GM18858 (cell line): ENCODE measurements around the gene PDSS1.
"Not testable (repeated sequence)": the region's sequence is repeated elsewhere in the genome, so short reads cannot be mapped to it uniquely, and the experiment has no call there.

ENCODE experiments used
- ATAC-seq: cut with Tn5 transposase; IDR thresholded peaks from one replicate; pipeline ENCODE4 v1.9.1; 2021; ENCODE audit not compliant: unreplicated experiment

Gene PDSS1, protein sequence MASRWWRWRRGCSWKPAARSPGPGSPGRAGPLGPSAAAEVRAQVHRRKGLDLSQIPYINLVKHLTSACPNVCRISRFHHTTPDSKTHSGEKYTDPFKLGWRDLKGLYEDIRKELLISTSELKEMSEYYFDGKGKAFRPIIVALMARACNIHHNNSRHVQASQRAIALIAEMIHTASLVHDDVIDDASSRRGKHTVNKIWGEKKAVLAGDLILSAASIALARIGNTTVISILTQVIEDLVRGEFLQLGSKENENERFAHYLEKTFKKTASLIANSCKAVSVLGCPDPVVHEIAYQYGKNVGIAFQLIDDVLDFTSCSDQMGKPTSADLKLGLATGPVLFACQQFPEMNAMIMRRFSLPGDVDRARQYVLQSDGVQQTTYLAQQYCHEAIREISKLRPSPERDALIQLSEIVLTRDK

DNA sequence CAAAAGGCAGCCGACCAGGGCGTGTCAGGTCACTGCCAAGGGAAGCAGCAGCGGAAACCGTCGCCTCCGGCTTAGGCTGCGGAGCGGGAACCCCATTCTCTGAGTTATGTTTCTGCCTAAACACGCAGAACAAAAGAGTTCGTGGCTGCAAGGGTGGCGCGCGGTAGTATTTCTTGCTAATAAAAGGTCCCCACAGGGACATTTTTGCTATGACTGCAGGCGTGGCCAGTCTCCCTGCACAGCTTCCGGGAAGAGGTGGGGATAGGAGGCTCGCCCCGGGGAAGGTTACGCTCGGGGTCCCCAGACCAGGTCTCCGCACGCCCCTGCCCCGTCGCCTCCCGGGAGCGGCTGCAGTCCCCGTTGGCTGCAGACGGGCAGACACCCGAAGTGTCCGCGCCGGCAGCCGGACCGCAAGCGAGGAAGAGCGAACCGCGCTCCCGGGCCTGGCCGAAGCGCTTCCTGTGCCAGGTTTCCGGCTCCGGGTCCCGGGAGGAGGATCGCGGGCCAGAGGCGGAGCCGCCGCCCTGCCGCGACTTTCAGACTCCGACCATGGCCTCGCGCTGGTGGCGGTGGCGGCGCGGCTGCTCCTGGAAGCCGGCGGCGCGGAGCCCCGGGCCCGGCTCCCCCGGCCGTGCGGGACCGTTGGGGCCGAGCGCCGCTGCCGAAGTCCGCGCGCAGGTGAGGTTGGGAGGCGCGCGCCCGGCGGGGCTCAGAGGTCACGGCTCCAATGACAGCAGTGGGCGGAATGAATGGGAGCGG lies at the start of gene PDSS1:
Gene PDSS1 (plus strand): TSS at position 539 of the 759 bp plus-strand sequence. CDS start 11 bp downstream, at position 550.
- peak; percentile 75 for ATAC-seq

DNA sequence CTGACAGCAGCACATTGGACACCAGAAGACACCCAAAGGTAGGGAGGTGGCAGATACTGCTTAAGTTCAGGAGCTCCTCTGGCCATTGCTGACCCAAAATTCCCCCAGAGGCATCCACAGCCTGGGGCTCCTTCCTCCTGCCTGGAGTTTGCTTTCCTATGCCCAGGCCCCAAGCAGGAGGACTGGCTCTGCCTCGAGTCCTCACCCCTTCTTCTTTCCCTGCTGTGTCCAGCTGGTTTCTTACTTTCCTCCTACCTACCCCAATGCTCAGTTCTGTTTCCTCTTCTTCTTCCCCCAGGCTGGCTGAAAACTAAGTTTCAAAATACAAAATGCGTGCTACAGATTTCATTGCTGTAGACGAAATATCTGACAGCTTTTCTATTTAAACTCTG lies 49.3 kb upstream of the PDSS1 start:
- ATAC-seq, result not testable (repeated sequence)

DNA sequence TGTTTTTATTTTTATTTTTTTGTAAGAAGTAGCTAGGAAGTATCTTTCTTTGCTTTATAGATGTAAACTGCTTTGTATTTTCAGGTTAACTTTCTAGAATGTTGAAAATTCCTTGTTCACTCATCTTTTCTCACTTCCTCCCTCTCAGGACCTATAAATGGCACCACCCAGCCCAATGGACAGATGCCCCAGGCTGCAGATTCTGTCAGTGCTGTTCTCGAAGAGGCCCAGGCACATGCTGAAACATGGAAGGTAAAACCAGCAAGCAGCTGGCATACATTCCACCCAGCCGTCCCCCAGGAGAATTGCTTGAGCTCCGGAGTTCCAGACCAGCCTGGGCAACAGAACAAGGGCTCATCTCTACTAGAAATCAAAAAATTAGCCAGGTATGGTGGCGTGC lies 47.1 kb upstream of the PDSS1 start:
- ATAC-seq, result no peak

DNA sequence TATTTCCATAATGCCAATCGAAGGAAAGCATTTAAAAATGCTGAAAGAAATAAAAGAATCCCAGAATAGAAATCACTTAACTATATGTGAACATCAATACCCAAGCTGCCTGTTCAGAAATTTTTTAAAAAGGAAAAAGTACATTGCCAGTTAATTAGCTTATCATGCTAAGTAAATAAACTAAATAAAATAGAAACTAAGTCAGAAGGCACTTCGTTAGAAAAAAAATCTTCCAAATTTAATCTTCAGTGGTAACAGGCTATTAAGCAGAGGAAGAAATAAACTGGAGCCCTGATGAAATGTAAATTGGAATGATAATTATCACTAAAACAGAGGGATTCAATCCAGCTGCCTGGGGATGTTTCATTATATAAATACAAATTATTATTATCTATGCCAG lies 46.0 kb upstream of the PDSS1 start:
- ATAC-seq, result not testable (repeated sequence)

DNA sequence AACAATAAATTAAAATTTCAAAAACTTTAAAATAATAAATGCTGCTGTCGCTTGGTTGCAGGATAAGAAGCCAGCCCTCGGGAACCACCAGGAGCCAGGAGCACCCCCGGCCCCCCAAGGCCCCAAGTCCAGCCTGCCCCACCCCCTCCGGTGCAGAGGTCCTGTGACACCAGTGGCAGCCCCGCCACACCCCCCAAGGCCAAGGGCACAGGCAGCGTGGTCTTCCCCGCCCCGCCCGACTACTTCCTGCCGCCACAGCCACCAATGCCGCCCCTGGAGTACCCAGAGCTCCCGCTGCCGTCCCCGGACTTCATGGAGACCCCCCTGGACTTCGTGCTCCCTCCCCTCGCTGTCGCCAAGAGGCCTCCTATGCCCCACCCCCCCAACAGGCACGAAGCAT lies 44.5 kb upstream of the PDSS1 start:
- no peak for ATAC-seq

DNA sequence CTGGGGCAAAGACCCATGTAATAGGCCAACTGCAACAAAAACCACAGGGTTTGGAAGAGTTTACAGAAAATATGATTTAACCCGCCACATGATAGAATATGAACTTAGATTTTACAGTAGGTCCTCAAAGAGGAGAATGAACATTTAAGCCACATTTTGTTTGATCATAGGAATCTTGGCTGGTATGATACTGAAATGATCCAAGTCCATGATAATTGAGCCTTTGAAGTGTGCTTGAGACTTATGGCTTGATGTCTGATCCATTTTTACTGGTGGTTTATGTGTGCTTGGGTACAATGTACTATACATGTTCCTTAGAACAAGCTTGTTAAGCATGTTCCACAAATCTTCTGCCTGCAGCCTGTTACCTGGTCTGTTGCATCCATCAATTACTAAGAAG lies 41.8 kb upstream of the PDSS1 start:
- ATAC-seq, result no peak

DNA sequence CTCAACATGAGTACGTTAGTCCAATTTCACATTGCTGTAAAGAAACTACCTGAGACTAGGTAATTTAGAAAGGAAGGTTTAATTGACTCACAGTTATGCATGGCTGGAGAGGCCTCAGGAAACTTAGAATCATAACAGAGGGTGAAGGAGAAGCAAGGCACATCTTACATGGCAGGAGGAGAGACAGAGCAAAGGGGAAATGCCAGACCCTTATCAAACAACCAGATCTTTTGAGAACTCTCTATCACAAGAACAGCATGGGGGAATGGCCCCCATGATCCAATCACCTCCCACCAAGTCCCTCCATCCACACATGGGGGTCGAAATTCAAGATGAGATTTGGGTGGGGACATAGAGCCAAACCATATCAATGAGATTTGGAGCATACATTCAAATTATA lies 34.6 kb upstream of the PDSS1 start:
- no peak for ATAC-seq

DNA sequence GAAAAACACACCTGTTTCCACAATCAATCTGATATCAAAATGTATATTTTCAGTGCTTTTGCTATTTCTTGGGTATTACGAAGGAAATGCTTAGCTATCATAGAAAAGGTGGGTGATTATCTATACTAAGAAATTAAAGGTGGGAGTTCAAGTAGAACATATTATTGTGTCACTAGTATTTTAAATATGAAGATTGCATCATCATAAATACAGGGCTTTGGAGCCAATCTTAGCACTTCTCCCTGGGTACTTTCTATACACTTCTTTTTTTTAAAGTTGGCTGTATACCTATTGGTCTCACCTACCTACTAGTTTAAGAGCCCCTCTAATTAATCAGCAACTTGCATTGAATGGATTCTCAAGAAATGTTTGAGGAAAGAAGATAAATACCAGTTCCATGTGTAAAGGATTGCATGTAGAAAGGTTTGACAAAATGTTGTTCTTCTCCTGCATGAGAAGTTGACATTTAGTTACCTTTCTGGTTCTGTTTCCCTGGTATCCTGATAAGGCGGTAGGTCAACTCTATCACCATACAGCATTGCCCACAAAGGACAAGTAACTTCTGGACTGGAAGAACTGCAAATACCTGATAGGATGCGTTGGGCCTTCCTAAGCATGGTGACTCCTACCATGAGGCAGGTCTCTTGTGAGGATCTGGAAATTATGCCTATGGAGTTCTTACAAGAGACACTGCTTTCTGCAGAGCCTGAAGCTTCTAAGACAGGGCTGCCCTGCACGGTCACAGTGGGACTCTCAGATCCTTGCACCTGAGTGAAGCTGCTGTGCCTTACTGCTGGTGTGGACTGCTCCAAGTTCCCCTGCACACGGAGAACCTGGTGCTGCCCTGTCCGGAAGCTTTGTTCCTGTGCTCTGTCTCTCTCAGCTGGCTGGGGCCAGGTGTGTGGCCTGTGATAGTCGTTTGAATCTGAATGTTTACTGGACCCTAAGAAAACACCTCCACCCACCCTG lies 32.1 kb upstream of the PDSS1 start:
- ATAC-seq, result no peak

DNA sequence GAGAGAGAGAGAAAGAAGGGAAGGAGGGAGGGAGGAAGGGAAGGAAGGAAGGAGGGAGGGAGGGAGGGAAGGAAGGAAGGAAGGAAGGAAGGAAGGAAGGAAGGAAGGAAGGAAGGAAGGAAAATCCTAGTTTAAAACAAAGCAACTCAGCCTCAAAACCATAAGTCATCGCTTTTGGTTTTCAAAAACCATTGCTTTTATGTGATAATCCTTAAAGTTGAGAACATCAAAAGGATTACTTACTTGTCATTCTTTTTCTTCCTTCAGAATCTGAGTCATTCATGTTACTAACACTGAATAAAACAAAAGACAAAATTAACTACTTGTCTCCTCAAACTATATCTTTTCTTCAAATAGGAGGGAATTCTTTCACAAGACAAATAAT lies 21.6 kb upstream of the PDSS1 start:
- ATAC-seq, result no peak

DNA sequence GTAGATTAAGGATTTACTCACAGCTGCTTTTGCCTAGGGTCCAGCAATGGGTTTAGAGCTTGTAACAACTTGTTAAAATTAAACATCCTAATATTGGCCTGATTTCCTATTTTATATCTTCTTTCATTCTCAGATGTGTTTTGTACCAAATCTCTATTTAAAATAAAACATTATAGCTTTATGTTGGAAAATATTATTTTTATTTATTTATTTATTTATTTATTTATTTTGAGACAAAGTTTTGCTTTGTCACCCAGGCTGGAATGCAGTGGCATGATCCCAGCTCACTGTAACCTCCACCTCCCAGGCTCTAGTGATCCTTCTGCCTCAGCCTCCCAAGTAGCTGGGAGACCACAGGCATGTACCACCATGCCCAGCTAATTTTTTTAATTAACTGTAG lies 17.9 kb upstream of the PDSS1 start:
- no peak for ATAC-seq

DNA sequence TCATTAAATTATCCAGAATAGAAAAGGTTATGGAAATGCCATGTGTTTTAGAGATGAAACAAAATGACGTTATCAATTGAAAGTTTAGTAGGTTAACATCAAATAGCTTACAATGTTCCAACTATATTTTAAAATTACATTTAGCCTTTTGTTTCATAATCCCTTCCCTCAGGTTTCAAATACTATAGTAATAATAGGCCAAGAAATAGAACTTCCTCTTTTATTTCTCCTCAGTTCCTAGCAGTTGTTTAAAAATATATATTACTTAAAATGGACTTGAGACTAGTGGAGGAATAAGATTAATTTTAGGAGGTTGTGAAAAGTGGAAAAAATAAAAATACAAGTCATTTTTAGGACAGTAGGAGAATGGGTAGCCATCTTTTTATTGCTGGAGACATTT lies 16.4 kb upstream of the PDSS1 start:
- ATAC-seq, result no peak

DNA sequence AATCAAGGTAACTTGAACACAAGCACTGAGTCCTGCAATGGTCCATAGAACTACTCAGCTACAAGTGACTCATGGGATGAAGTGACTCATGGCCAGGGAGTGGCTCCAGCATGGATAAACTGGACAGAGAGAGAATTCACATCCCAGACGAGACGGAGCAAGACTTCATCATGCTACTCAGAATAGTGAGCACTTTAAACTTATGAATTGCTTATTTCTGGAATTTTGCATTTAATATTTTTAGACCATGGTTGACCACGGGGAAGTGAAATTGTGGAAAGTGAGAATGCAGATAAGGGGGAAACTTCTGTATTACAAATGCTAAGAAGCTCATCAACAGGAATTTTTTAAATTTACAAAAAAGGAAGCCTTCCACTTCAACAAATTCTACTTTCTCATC lies 15.5 kb upstream of the PDSS1 start:
- ATAC-seq, result not testable (repeated sequence)

DNA sequence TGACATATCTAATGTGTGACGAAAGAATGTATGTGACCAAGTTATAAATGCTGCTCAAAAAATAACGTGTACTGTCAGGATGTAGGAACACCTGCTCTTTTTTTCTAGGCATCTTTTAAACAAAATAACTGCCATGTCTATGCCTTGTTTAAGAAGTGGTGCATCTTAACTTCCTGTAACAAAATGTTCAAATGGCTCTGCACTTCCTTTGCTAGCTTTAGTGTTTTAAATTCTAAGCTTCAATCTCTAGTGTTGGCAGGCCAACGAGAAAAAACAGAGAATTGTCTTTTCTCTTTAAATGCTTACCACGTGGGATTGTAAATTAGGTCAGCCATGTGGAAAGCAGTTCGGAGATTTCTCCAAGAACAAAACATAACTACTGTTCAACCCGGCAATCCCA lies 14.6 kb upstream of the PDSS1 start:
- no peak for ATAC-seq

DNA sequence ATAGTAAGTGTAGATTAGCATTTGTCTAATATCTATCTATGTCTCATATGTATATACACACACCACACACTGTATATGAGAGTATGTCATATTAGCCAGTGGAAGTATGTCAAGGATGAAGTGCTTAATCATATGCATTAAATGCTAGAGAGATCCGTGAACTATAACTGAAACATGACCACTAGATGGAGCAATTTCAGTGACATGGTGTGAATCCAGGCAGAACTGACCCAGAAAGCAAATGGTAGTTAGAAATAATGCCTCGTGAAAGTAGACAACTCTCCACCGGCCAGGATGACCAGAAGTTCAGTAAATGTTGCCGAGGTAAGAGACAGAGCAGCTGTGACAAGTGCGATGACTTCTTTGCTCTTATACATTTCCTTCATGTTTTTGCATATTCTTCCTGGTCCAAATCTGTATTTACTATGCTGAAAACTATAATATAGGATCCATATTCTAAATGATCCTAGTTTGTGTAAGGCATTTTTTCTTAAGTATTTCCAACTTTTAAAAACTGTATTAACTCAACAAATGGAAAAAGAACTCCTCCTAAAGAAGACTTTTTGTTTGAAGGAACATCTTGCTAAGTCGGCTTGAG lies 12.7 kb upstream of the PDSS1 start:
- ATAC-seq, result peak; percentile 90

DNA sequence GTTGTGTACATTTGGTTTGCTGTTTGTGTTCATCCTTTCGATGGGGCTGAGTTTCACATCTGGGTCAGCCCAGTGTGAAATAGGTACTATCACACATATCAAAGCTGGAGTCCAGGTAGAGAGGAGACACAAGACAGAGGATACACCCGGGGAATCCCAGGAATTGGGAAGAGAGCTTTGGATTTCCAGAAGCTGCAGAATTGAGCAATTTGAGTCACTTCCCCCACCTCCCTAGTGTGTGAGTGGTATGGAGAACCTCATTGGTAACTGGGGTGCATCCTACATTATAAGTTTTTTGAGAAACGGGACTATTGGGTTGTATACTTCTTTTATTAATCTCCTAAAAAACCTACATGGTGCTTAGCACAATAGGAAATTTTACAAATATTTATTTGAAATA lies 12.1 kb upstream of the PDSS1 start:
- ATAC-seq, result no peak

DNA sequence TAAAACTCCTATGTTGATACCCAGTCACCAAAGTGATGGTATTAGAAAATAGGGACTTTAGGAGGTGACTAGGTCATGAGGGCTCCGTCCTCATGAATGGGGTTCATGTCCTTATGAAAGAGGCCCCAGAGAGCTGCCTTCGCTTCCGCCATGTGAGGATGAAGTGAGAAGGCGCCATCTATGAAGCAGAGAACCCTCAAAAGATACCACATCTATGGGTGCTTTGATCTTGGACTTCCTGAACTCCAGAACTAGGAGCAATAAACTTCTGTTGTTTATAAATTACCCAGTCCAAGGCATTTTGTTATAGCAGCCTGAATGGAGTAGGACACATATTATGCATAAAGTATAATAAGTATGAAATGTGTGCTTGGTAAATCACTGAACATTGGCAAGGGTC lies 8.1 kb upstream of the PDSS1 start:
- no peak for ATAC-seq

DNA sequence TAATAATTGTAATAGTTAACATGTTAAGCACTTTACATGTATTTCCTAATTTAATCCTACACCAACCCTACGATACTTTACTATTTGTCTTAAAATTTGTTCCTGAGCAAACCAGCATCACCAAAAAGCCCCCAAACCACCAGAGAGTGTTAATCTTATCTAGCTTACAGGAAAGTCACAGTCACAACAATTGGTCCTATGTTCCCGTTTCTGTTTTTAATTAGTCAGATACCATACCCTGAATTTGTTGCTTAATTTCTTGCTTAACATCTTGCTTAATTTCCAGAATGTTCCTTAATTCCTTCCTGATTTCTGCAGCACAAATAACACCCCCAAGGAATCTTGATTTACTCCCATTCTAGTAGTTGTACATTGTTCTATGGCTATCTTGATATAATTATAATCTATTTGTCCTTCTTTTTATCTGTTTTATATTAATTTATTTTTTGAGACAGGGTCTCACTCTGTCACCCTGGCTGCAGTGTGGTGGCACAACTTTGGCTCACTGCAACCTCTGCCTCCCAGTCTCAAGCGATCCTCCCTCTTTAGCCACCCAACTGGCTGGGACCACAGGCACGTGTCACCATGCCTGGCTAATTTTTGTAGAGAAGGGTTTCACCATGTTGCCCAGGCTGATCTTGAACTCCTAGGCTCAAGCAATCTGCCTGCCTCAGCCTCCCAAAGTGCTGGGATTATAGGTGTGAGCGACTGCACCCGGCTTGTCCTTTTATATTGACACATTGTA lies 6.6 kb upstream of the PDSS1 start:
- ATAC-seq, result no peak

DNA sequence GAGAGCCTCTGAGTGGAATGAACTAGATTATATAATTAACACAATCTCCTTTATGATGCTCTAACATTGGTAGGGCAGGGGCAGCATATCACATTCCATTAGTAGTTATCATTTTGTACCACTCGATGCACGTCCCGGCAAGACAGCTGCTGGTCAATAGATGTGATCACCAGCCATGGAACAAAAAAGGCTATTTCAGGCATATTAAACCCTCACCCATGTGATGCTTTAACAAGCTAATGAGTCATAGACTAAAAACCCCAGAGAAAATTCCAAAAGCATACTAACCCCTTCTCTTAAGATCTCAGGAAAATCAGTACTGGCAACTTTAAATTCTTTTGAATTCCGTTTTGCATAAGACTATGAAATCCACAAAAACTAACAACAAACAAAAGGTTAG lies 3.0 kb upstream of the PDSS1 start:
- ATAC-seq, result not testable (repeated sequence)

DNA sequence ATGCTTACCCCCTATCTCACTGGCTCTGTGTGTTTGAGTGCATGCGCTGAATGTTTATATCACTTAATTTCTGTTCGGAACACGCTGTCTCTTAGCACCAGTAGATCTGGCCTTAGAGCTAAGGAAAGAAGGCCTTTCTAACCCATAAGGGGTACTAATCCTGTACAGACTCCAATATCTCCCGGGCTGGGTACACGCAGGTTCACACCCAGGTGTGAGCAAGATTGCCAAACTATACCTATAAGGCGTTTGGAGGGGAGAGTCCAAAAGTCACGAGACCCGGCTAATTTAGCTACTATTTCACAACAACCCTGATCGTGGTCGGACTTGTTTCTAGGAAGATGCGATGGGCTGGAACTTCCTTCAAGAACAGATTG lies 727 bp upstream of the PDSS1 start:
- ATAC-seq, result no peak

DNA sequence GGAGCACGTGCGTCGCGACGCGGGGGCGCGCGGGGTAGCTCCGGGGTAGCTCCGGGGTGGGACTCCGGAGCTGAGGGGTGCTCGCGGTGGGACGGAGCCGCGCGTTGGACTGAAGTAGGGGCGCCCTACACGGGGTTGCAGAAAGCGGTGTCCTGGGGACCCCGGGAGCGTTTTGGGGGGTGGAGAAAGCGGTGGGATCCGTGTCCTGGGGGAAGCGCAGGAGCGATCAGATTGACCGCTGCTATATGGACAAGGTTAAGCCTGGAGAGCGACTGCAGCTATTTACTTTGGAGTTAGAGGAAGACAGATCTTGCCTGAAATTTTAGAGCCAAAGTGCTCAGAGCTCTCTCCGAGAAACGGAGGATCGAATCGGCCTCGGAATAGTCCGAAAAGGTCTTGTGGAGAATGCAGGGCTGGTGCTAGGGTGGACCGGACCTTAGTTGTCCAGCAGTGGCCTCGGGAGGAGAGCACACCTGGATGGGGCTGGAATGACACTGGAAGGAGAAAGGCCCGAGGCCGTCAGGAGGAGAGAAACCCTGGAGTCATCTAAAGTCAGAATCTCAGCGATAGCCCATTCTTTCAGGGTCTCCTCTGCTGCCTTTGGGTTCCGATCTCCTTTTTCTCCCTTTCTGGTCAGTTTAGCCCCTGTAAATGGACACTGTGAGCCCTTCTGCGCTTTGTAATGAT lies 564 bp downstream of the PDSS1 start:
- no peak for ATAC-seq
